Suprapubic skin (tissue), 4 donors: ENCODE results near the gene FADD. TPM values are rescaled to one million over a fixed set of nuclear protein-coding genes. Genes with fewer than 3 reads are reported as not detected.

Source experiments
- DNase-seq, 2 donors: peaks; one replicate each; pipeline ENCODE4 v3.0.0-alpha.2; 2019; ENCODE audit warnings: low spot score in 2 of 2
- H3K27ac ChIP-seq: fragments of 200-600 bp; sonication (generic); one replicate; pipeline ENCODE4 v1.5.1; 2019
- H3K27me3 ChIP-seq: fragments of 200-600 bp; sonication (generic); one replicate; pipeline ENCODE4 v1.5.1; 2019
- H3K36me3 ChIP-seq: fragments of 200-600 bp; sonication (generic); one replicate; pipeline ENCODE4 v1.5.1; 2019
- H3K4me1 ChIP-seq: fragments of 200-600 bp; sonication (generic); one replicate; pipeline ENCODE4 v1.5.1; 2019
- H3K4me3 ChIP-seq: fragments of 200-600 bp; sonication (generic); one replicate; pipeline ENCODE4 v1.5.1; 2019; ENCODE audit warnings: mild to moderate bottlenecking
- H3K9me3 ChIP-seq: fragments of 200-600 bp; sonication (generic); one replicate; pipeline ENCODE4 v1.5.1; 2019
- EP300 ChIP-seq: sonication (generic); formaldehyde crosslinking; IDR thresholded peaks from one replicate; pipeline ENCODE4 v1.6.1; 2017; ENCODE audit warnings: antibody characterized with exemption
- POLR2A ChIP-seq, 2 donors: fragments of 450-650 bp; IDR thresholded peaks; one replicate each; pipeline ENCODE4 v1.6.1; 2017; ENCODE audit warnings: antibody characterized with exemption in 2 of 2, mild to moderate bottlenecking in 2 of 2, moderate library complexity in 2 of 2
- POLR2AphosphoS5 ChIP-seq, 3 donors: sonication (generic); formaldehyde crosslinking; IDR thresholded peaks; one replicate each; pipeline ENCODE4 v1.6.1; 2017; ENCODE audit warnings: antibody characterized with exemption in 3 of 3
- WGBS: methylation state at CpG from one replicate; pipeline ENCODE4 v1.1.5; 2018; 5-methylcytosine and 5-hydroxymethylcytosine counted together
- total RNA-seq, 4 donors: library from RNA; depleted of rRNA; stranded (reverse); fragments of >200 nt; gene quantifications; one replicate each; pipeline ENCODE4 v1.1.0, GENCODE V29; 2016
- TF ChIP-seq, protein P1 (sequence below), 2 donors: fragments of 200-600 bp in 1 of 2; fragments of 450-650 bp in 1 of 2; sonication (generic) in 1 of 2; IDR thresholded peaks; one replicate each; pipeline ENCODE4 v1.5.1; 2016 to 2019; ENCODE audit warnings: antibody characterized with exemption in 2 of 2, mild to moderate bottlenecking in 1 of 2, moderate library complexity in 1 of 2

FADD gene
- total RNA-seq, 4 donors from 2014 or later, result 12.3 to 29.3 (median 18.1) TPM

DNA sequence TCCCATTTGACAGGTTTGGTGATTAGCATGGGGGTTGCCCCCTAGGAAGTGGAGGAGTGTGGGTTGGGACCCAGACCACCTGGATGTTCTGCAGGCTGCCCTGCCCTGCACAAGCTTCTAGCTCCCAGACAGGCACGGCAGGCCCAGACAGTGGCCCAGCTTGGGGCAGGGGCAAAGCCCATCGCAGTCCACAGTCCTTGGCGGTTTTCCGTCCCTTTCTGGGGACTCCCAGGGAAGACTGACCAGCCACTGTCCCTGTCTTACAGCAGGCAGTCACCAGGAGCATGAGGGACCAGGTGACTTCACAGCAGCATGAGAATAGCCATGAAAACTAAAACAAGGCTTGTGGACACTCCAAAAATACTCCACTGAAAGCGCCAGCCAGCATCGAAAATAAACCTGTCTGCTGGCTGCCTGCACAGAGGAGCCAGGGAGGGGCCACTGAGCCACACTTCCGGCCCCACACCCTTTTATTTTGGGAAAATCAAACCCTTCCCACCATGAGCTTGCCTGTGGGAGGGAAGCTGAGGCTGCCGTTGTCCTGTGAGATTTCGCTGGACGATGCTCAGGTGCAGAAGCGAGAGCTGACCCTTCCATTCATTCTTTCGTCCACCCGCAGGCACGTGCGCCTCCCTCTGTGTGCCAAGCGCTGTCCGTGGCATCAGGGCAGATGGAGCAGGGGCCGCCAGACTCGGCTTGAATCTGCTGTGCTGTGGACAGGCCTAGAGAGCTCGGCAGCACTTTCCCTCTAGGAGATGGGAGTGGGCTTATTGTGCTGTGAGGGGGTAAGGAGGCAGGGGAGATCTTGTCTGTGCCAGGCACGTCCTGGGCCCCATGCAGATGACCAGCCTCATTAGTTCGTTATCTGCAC, 28.0 kb downstream of the FADD start:
- H3K4me3 ChIP-seq, result no peak overlapping the region
- no peak for DNase-seq
- TF ChIP-seq POLR2AphosphoS5 (IDR thresholded peaks at IDR 0.05) (no peak), EP300 (no peak), POLR2A (IDR thresholded peaks at IDR 0.05) (no peak)
- TF ChIP-seq, protein P1, sequence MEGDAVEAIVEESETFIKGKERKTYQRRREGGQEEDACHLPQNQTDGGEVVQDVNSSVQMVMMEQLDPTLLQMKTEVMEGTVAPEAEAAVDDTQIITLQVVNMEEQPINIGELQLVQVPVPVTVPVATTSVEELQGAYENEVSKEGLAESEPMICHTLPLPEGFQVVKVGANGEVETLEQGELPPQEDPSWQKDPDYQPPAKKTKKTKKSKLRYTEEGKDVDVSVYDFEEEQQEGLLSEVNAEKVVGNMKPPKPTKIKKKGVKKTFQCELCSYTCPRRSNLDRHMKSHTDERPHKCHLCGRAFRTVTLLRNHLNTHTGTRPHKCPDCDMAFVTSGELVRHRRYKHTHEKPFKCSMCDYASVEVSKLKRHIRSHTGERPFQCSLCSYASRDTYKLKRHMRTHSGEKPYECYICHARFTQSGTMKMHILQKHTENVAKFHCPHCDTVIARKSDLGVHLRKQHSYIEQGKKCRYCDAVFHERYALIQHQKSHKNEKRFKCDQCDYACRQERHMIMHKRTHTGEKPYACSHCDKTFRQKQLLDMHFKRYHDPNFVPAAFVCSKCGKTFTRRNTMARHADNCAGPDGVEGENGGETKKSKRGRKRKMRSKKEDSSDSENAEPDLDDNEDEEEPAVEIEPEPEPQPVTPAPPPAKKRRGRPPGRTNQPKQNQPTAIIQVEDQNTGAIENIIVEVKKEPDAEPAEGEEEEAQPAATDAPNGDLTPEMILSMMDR (IDR thresholded peaks at IDR 0.05), result no peak

DNA sequence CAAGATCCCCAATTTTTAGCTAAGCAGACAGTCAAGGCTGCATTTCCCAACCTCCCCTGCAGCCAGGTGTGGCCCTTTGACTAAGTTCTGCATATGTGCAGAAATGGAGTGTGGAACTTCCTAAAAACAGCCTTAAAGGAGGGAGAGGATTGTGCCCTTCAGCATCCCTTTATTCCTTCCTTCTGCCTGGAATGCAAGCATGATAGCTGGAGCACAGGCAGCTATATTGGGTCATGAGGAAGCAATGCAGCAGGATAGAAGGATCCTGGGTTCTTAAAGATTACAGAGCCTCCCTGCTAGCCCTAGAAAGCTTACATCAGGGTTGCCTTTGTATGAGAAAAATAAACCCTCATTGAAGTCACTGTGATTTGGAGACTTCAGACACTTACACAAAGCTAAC, 29.9 kb downstream of the FADD start:
- Histone ChIP-seq H3K27me3 (no peaks in the 10 kb centered on the region), H3K36me3 (no peaks in the 10 kb centered on the region), H3K4me3 (no peak overlapping the region), H3K27ac (no peak overlapping the region), H3K9me3 (no peaks in the 10 kb centered on the region), H3K4me1 (no peaks in the 10 kb centered on the region)
- no peak for DNase-seq
- TF ChIP-seq POLR2AphosphoS5 (IDR thresholded peaks at IDR 0.05) (no peak), EP300 (no peak), POLR2A (IDR thresholded peaks at IDR 0.05) (no peak)
- TF ChIP-seq, protein P1 (IDR thresholded peaks at IDR 0.05), result no peak

More for the DNA sequence above, 28.0 kb downstream of the FADD start:
- Histone ChIP-seq H3K9me3 (no peaks in the 10 kb centered on the region), H3K36me3 (no peaks in the 10 kb centered on the region), H3K4me1 (peaks cover 4% of the 10 kb centered on the region), H3K27ac (no peak overlapping the region), H3K27me3 (no peaks in the 10 kb centered on the region)
- 79% methylated on average over 21 of the region's 22 CpGs for WGBS

DNA sequence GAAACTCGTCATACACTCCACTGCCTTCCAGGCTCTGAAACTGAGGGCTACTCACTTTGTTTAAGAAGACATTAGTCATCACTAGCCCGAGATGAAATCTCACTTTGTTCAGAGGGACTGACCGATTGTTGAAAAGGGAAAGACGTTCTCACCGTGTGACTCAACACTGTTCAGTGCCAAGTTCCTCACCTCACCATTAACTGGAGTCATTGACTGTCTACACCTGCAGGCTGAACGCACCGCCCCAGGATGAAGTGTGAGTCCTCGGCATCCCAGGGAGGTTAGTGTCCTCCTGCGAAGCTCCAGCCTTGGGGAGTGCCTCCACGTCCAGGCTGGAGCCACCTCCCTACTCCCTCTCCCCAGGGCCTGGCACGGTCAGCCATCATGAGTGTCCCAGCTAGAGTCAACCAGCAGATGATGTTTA, 30.4 kb downstream of the FADD start:
- Histone ChIP-seq H3K4me3 (no peak overlapping the region), H3K9me3 (no peaks in the 10 kb centered on the region), H3K27ac (no peak overlapping the region), H3K27me3 (no peaks in the 10 kb centered on the region), H3K4me1 (no peaks in the 10 kb centered on the region), H3K36me3 (no peaks in the 10 kb centered on the region)
- TF ChIP-seq POLR2AphosphoS5 (IDR thresholded peaks at IDR 0.05) (no peak), POLR2A (IDR thresholded peaks at IDR 0.05) (no peak), EP300 (no peak)
- TF ChIP-seq, protein P1 (IDR thresholded peaks at IDR 0.05), result no peak
- DNase-seq, result no peak
- WGBS, result 70% methylated on average over 11 of the region's 11 CpGs

DNA sequence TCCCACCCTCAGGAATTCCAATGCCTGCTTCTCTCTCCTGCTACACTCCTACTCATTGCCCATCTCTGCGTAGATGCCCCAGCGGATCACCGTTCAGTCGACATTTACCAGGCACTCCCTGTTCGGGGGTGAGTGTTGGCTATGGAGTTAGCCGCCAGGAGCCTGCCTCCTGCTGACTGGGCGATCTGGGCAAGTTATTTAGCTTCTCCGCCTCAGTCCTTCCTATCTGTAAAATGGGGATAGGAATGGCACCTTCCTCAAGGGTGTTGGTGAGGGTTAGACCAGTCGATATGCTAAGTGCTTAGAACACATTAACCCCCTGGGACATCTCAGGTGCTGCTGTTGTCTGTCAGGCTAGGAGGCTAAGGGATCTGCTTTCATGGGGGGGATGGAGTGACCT, 30.9 kb downstream of the FADD start:
- no peak for DNase-seq
- Histone ChIP-seq H3K4me1 (no peaks in the 10 kb centered on the region), H3K27ac (no peak overlapping the region), H3K36me3 (no peaks in the 10 kb centered on the region), H3K9me3 (no peaks in the 10 kb centered on the region), H3K4me3 (no peak overlapping the region), H3K27me3 (no peaks in the 10 kb centered on the region)
- TF ChIP-seq POLR2A (IDR thresholded peaks at IDR 0.05) (no peak), POLR2AphosphoS5 (IDR thresholded peaks at IDR 0.05) (no peak), EP300 (no peak)
- TF ChIP-seq, protein P1 (IDR thresholded peaks at IDR 0.05), result no peak
- 91% methylated on average over 9 of the region's 9 CpGs for WGBS

DNA sequence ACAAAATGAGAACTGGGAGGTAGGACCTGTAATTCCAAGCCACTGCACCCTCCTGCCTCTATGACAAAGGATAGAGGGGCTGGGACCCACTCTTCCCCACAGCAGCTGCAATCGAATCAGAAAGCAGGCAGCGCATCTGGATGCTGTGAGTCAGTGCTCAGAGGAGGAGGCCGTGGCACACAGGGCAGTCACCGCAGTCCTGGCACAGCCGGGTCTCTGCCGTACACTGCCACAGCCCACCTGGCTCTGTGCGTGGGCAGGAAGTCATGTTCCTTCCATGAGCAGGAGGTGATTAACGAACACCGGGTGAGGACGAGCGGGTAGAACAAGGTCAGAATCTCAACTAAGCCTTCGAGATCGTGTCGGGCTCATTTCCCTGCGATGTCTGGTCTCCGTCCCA, 37.2 kb downstream of the FADD start:
- WGBS, result 66% methylated on average over 14 of the region's 16 CpGs
- TF ChIP-seq POLR2A (IDR thresholded peaks at IDR 0.05), result no peak
- no peaks in the 10 kb centered on the region for H3K4me1 ChIP-seq
- no peak overlapping the region for H3K27ac ChIP-seq
- H3K4me3 ChIP-seq, result no peak overlapping the region
- H3K9me3 ChIP-seq, result no peaks in the 10 kb centered on the region
- no peaks in the 10 kb centered on the region for H3K27me3 ChIP-seq
- no peaks in the 10 kb centered on the region for H3K36me3 ChIP-seq
- DNase-seq, result no peak
